Ascending aorta (tissue), 2 donors: Measurements from ENCODE around the gene SLC39A9. TPM values are rescaled to one million over a fixed set of nuclear protein-coding genes. Genes with fewer than 3 reads are reported as not detected.
"Not testable (repeated sequence)": the region's sequence is repeated elsewhere in the genome, so short reads cannot be mapped to it uniquely, and the experiment has no call there.

Experiments
- DNase-seq, 2 donors: peaks; one replicate each; pipeline ENCODE4 v3.0.0-alpha.2; 2019; ENCODE audit warnings: low spot score in 2 of 2
- H3K27ac ChIP-seq, 2 donors: fragments of 200-600 bp; sonication (generic); one replicate each; pipeline ENCODE4 v1.5.1; 2016 to 2017; ENCODE audit warnings: mild to moderate bottlenecking in 1 of 2
- H3K27me3 ChIP-seq: fragments of 200-600 bp; sonication (generic); one replicate; pipeline ENCODE4 v1.5.1; 2017
- H3K36me3 ChIP-seq, 2 donors: fragments of 200-600 bp; sonication (generic); one replicate each; pipeline ENCODE4 v1.5.1; 2016
- H3K4me1 ChIP-seq, 2 donors: fragments of 200-600 bp; sonication (generic); one replicate each; pipeline ENCODE4 v1.5.1; 2016 to 2017; ENCODE audit warnings: mild to moderate bottlenecking in 1 of 2
- H3K4me3 ChIP-seq, 2 donors: fragments of 200-600 bp; sonication (generic); one replicate each; pipeline ENCODE4 v1.5.1; 2016 to 2017; ENCODE audit warnings: mild to moderate bottlenecking in 1 of 2
- H3K9me3 ChIP-seq, 2 donors: fragments of 200-600 bp; sonication (generic); one replicate each; pipeline ENCODE4 v1.5.1; 2016
- intact Hi-C: fragments of 100-400 bp; cut with DNase I; formaldehyde crosslinking; loops from one replicate; pipeline ENCODE4 v1.15.1; 2023
- total RNA-seq: library from RNA; depleted of rRNA; stranded (reverse); fragments of >200 nt; gene quantifications from one replicate; pipeline ENCODE4 v1.1.0, GENCODE V29; 2016
- TF ChIP-seq, protein P1 (sequence below), 3 experiments: fragments of 200-600 bp in 2 of 3; fragments of 450-650 bp in 1 of 3; sonication (generic) in 2 of 3; IDR thresholded peaks; one replicate each; pipeline ENCODE4 v1.5.1; 2016 to 2019; ENCODE audit warnings: antibody characterized with exemption in 3 of 3, mild to moderate bottlenecking in 1 of 3, moderate library complexity in 1 of 3

Gene SLC39A9
- total RNA-seq, 1 donor from 2014 or later: 26.2 TPM

DNA sequence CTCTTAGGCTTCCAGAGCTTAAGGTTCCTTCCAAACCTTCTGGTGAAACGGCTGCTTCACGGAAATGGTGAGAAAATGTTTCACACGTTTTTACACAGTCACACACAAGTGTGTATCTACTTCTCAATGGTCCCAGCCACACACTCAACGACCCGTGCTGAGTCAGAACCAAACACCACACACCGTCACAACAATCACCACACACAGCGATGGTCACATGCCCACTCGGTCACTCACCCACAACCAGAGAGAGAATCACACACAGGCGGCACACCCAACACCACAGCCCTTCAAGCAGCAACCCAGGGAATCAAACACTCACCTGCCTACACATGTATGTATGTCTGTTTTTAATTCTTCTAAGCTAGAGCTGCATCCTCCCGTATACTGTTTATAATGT lies 73.4 kb downstream of the SLC39A9 start:
- no peaks in the 10 kb centered on the region for H3K9me3 ChIP-seq
- intact Hi-C loops: no loop called here
- TF ChIP-seq, protein P1, sequence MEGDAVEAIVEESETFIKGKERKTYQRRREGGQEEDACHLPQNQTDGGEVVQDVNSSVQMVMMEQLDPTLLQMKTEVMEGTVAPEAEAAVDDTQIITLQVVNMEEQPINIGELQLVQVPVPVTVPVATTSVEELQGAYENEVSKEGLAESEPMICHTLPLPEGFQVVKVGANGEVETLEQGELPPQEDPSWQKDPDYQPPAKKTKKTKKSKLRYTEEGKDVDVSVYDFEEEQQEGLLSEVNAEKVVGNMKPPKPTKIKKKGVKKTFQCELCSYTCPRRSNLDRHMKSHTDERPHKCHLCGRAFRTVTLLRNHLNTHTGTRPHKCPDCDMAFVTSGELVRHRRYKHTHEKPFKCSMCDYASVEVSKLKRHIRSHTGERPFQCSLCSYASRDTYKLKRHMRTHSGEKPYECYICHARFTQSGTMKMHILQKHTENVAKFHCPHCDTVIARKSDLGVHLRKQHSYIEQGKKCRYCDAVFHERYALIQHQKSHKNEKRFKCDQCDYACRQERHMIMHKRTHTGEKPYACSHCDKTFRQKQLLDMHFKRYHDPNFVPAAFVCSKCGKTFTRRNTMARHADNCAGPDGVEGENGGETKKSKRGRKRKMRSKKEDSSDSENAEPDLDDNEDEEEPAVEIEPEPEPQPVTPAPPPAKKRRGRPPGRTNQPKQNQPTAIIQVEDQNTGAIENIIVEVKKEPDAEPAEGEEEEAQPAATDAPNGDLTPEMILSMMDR (IDR thresholded peaks at IDR 0.05): no peak
- no peaks in the 10 kb centered on the region for H3K36me3 ChIP-seq
- no peak overlapping the region for H3K4me3 ChIP-seq
- no peaks in the 10 kb centered on the region for H3K27me3 ChIP-seq
- H3K4me1 ChIP-seq: no peaks in the 10 kb centered on the region
- no peak for DNase-seq
- H3K27ac ChIP-seq: no peak overlapping the region

DNA sequence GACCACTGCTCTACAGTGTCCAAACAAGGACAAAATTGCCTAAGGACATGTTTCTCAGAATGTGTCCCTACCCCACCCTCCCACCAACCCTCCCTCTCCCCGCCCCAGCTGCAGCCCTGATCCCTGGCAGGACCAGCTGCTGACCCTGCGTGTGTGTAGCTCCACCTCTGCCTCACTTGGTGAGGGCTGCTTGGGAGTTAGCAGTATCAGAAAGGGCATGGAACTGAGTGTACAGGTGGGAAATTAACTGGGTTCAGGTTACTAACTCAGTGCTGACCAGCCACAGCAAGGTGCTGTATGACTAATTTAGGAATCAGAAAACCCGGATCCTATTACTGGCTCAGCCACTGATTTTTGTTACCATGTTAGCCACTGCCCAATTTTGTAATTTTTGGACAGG lies 74.8 kb downstream of the SLC39A9 start:
- intact Hi-C loops: no loop called here
- Histone ChIP-seq H3K4me3 (no peak overlapping the region), H3K9me3 (no peaks in the 10 kb centered on the region), H3K27ac (no peak overlapping the region), H3K4me1 (no peaks in the 10 kb centered on the region), H3K27me3 (no peaks in the 10 kb centered on the region), H3K36me3 (no peaks in the 10 kb centered on the region)
- TF ChIP-seq, protein P1 (IDR thresholded peaks at IDR 0.05): no peak
- no peak for DNase-seq

DNA sequence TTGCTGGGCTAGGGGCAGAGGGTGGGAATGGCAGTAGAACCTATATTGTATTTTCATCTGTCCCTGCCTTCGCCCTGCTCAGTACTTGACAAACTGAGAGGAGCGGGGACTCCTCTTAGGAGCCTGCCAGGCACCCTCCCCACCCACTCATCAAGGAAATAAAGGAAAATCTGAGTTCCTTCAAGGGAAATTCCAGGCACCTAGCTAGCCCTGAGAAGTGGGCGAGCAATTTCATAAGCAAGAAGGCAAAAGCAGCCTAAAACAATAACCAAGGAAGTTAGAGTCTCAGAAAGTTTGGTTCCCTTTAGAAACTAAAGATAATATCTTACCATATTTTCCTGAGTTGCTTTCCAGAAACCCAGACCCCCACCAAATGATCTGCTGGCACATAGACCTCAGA lies 75.5 kb downstream of the SLC39A9 start:
- DNase-seq: no peak

DNA sequence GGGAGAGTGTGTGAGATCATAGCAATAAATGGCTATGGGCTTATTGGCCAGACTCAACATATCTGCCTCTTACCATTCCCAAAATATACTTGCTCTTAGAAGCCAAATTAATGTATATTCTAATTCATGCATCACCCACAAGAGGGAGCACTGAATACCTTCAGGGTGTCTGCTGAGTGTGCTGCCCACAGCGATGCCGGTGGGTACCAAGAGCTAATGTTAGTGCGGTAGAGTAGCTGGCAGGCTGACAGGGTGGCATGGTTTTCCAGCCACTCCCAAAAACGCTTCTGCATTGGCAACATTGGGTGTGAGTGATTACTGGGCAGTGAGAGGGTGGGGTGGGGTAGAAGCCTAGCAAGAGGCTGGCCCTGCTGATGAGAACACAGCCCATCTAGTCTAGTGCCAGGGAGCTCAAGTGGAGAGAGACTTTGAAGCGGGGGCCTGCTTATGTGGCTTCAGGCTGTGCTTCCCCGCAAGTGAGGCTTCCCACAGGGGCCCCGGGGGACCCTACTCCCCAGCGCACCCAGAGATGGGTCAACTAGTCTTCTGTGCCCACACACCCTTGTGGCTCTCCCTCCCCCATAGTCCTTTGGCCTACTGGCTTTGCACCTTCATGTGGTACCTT lies 76.8 kb downstream of the SLC39A9 start:
- Histone ChIP-seq H3K27ac (no peak overlapping the region), H3K36me3 (no peaks in the 10 kb centered on the region), H3K4me3 (no peak overlapping the region), H3K4me1 (no peaks in the 10 kb centered on the region), H3K9me3 (no peaks in the 10 kb centered on the region), H3K27me3 (no peaks in the 10 kb centered on the region)
- intact Hi-C loops: no loop called here
- DNase-seq: no peak
- TF ChIP-seq, protein P1 (IDR thresholded peaks at IDR 0.05): peak in 1 of 3 experiments; percentile 11

More for the DNA sequence above, 75.5 kb downstream of the SLC39A9 start:
- intact Hi-C loops: no loop called here
- H3K4me1 ChIP-seq: no peaks in the 10 kb centered on the region
- TF ChIP-seq, protein P1 (IDR thresholded peaks at IDR 0.05): no peak
- no peaks in the 10 kb centered on the region for H3K9me3 ChIP-seq
- H3K27me3 ChIP-seq: no peaks in the 10 kb centered on the region
- no peak overlapping the region for H3K4me3 ChIP-seq
- no peaks in the 10 kb centered on the region for H3K36me3 ChIP-seq
- no peak overlapping the region for H3K27ac ChIP-seq

DNA sequence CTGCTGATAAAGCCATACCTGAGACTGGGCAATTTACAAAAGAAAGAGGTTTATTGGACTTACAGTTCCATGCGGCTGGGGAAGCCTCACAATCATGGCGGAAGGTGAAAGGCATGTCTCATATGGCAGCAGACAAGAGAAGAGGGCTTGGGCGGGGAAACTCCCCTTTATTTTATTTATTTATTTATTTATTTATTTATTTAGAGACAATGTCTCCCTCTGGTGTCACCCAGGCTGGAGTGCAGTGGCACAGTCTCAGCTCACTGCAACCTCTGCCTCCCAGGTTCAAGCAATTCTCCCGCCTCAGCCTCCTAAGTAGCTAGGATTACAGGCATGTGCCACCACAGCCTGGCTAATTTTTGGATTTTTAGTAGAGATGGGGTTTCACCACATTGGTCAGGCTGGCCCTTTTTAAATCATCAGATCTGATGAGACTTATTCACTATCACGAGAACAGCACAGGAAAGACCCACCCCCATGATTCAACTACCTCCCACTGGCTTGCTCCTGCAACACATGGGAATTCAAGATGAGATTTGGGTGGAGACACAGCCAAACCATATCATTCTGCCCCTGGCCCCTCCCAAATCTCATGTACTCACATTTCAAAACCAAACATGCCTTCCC lies 78.4 kb downstream of the SLC39A9 start:
- H3K36me3 ChIP-seq, H3K27me3 ChIP-seq, DNase-seq, H3K9me3 ChIP-seq, H3K4me3 ChIP-seq, H3K4me1 ChIP-seq, H3K27ac ChIP-seq, intact Hi-C loops: not testable (repeated sequence)
- TF ChIP-seq, protein P1 (IDR thresholded peaks at IDR 0.05): peak in 1 of 3 experiments; percentile 6

DNA sequence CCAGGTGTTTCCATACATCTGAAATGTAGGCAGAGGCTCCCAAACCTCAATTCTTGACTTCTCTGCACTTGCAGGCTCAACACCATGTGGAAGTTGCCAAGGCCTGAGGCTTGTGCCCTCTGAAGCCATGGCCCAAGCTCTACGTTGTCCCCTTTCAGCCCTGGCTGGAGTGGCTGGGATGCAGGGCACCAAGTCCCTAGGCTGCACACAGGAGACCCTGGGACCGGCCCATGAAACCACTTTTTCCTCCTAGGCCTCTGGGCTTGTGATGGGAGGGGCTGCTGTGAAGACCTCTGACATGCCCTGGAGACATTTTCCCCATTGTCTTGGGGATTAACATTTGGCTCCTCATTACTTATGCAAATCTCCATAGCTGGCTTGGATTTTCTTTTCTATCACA lies 79.6 kb downstream of the SLC39A9 start:
- DNase-seq, H3K27me3 ChIP-seq, H3K9me3 ChIP-seq, H3K36me3 ChIP-seq, intact Hi-C loops, H3K4me1 ChIP-seq, H3K4me3 ChIP-seq, H3K27ac ChIP-seq: not testable (repeated sequence)
